Measurements from ENCODE around the gene RPSA.
A peak's percentile ranks its signal among the peaks of the same experiment; 100 is the strongest.

RPSA gene

GRCh38 chr3:39435006-39435748 lies 28.7 kb downstream of the RPSA start:
- DNase-seq (ENCODE audit: insufficient read length, low spot score) = no peak
- FAIRE-seq = no peak
- TF ChIP-seq POLR2AphosphoS5 (IDR thresholded peaks at IDR 0.05; ENCODE audit: low read depth, low read length) (no peak), POLR2A (IDR thresholded peaks at IDR 0.05; ENCODE audit: low read depth, low read length) (no peak), POU2F2 (IDR thresholded peaks at IDR 0.05; ENCODE audit: low read depth, low read length) (no peak), SPI1 (IDR thresholded peaks at IDR 0.05; ENCODE audit: low read depth, low read length) (no peak), PAX5 (IDR thresholded peaks at IDR 0.05; ENCODE audit: insufficient read depth, low read length, severe bottlenecking) (no peak), TAF1 (IDR thresholded peaks at IDR 0.05; ENCODE audit: low read depth, low read length) (no peak)

- DNase-seq (ENCODE audit: insufficient read length, low spot score) = no peak
- no peak for FAIRE-seq
Measured at GRCh38 chr3:39438880-39439279, 32.4 kb downstream of the RPSA start.

DNA sequence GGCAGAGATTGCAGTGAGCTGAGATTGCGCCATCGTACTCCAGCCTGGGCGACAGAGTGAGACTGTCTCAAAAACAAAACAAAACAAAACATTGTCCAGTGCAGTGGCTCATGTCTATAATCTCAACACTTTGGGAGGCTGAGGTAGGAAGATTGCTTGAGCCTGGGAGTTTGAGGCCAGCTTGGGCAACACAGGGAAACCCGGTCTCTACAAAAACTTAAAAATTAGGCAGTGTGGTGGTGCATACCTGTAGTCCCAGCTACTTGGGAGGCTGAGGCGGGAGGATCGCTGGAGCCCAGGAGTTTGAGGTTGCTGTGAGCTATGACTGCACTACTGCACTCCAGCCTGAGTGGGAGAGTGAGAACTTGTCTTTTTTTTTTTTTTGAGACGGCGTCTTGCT lies 33.8 kb downstream of the RPSA start:
- no peak for DNase-seq (ENCODE audit: insufficient read length, low spot score)
- TF ChIP-seq SPI1 (IDR thresholded peaks at IDR 0.05; ENCODE audit: low read depth, low read length) (no peak), POLR2A (IDR thresholded peaks at IDR 0.05; ENCODE audit: low read depth, low read length) (no peak), POLR2AphosphoS5 (IDR thresholded peaks at IDR 0.05; ENCODE audit: low read depth, low read length) (no peak), PAX5 (IDR thresholded peaks at IDR 0.05; ENCODE audit: insufficient read depth, low read length, severe bottlenecking) (no peak), POU2F2 (IDR thresholded peaks at IDR 0.05; ENCODE audit: low read depth, low read length) (no peak)
- no peak for FAIRE-seq

More at GRCh38 chr3:39438880-39439279, 32.4 kb downstream of the RPSA start:
- TF ChIP-seq TAF1 (IDR thresholded peaks at IDR 0.05; ENCODE audit: low read depth, low read length) = no peak
- TF ChIP-seq SPI1 (IDR thresholded peaks at IDR 0.05; ENCODE audit: low read depth, low read length) = no peak
- no peak for TF ChIP-seq PAX5 (IDR thresholded peaks at IDR 0.05; ENCODE audit: insufficient read depth, low read length, severe bottlenecking)
- no peak for TF ChIP-seq POLR2AphosphoS5 (IDR thresholded peaks at IDR 0.05; ENCODE audit: low read depth, low read length)
- TF ChIP-seq POLR2A (IDR thresholded peaks at IDR 0.05; ENCODE audit: low read depth, low read length) = no peak
- TF ChIP-seq POU2F2 (IDR thresholded peaks at IDR 0.05; ENCODE audit: low read depth, low read length) = no peak

DNA sequence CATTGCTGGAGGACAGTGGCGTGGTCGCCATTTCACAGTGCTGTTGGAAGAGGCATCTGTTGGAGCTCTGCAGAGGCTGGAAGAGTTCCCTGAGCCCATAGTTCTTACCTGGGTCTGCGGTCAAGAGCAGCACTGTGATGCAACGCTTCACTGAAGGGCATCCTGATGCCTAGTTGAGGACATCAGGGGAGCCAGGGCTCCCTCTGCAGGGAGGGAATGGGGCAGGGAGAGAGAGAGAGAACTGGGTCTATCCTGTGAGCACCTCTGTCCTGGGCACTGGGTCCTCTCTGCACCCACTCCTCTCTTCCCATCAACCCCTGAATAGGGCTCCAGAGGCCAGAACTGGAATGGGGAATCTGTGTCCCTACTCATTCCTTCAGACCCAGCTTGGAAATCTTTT lies 37.0 kb downstream of the RPSA start:
- DNase-seq (ENCODE audit: insufficient read length, low spot score) (no peak), FAIRE-seq (no peak)
- TF ChIP-seq POLR2A (IDR thresholded peaks at IDR 0.05; ENCODE audit: low read depth, low read length) (no peak), POLR2AphosphoS5 (IDR thresholded peaks at IDR 0.05; ENCODE audit: low read depth, low read length) (no peak), SPI1 (IDR thresholded peaks at IDR 0.05; ENCODE audit: low read depth, low read length) (no peak), TAF1 (IDR thresholded peaks at IDR 0.05; ENCODE audit: low read depth, low read length) (no peak), POU2F2 (IDR thresholded peaks at IDR 0.05; ENCODE audit: low read depth, low read length) (no peak), PAX5 (IDR thresholded peaks at IDR 0.05; ENCODE audit: insufficient read depth, low read length, severe bottlenecking) (no peak)

DNA sequence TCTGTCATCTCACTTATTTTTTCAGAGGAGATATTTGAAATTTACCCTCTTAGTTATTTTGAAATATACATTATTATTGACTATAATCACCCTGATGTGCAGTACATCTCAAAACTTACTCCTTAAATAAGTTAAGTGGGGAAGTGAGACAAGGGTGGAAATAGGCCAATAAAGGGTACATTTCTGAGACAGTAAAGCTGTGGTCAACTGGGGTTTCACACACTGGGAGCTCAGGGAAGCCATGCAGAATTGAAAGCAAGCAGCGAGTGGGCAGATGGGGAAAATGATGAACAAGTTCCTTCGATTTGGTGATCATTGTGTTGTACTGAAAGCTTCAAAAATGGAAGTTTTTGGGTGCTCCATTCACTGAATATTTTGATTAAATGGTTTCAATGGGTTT lies 39.4 kb downstream of the RPSA start:
- FAIRE-seq (no peak), DNase-seq (ENCODE audit: insufficient read length, low spot score) (no peak)
- TF ChIP-seq POLR2AphosphoS5 (IDR thresholded peaks at IDR 0.05; ENCODE audit: low read depth, low read length) = no peak
- no peak for TF ChIP-seq POLR2A (IDR thresholded peaks at IDR 0.05; ENCODE audit: low read depth, low read length)
- TF ChIP-seq POU2F2 (IDR thresholded peaks at IDR 0.05; ENCODE audit: low read depth, low read length) = no peak
- TF ChIP-seq PAX5 (IDR thresholded peaks at IDR 0.05; ENCODE audit: insufficient read depth, low read length, severe bottlenecking) = no peak
- TF ChIP-seq SPI1 (IDR thresholded peaks at IDR 0.05; ENCODE audit: low read depth, low read length) = no peak
- no peak for TF ChIP-seq TAF1 (IDR thresholded peaks at IDR 0.05; ENCODE audit: low read depth, low read length)

GRCh38 chr3:39446444-39446843 lies 39.9 kb downstream of the RPSA start:
- no peak for FAIRE-seq
- TF ChIP-seq POU2F2 (IDR thresholded peaks at IDR 0.05; ENCODE audit: low read depth, low read length) (no peak), TAF1 (IDR thresholded peaks at IDR 0.05; ENCODE audit: low read depth, low read length) (no peak), POLR2AphosphoS5 (IDR thresholded peaks at IDR 0.05; ENCODE audit: low read depth, low read length) (no peak), POLR2A (IDR thresholded peaks at IDR 0.05; ENCODE audit: low read depth, low read length) (no peak), SPI1 (IDR thresholded peaks at IDR 0.05; ENCODE audit: low read depth, low read length) (no peak), PAX5 (IDR thresholded peaks at IDR 0.05; ENCODE audit: insufficient read depth, low read length, severe bottlenecking) (no peak)
- no peak for DNase-seq (ENCODE audit: insufficient read length, low spot score)

DNA sequence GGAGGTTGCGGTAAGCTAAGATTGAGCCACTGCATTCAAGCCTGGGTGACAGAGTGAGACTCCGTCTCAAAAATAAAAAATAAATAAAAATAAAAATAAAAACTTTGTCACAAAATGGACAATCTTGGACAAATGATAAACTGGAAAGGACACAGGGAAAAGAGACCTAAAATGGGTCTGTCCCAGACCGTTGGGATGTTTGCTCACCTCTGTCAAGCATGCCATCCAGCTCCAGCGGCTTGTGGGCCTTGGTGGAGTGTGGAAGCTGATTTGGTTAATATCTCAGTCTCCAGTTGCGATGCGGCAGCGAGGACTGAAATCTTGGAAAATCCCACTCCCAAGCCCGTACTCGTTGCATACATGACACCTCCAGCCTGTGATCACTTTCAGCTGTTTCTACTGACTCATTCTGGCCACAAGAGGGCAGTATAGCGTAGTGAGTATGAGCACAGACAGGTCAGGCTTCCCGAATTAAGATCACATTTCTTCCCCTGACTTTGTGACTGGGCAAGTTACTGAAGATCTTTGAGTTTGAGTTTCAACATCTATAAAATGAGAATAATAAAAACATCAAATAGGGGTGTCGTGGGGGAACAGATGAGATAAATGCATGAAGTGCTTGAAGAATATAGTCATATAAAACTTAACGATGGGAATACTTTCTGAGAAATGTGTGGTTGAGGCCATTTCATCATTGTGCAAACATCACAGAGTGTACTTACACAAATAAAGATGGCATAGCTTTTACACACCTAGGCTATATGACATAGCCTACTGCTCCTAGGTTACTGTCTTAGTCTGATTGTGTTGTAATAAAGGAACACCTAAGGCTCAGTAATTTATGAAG lies 41.3 kb downstream of the RPSA start:
- peak; percentile 98 for FAIRE-seq
- peak; percentile 48 for DNase-seq (ENCODE audit: insufficient read length, low spot score)
- no peak for TF ChIP-seq PAX5 (IDR thresholded peaks at IDR 0.05; ENCODE audit: insufficient read depth, low read length, severe bottlenecking)
- TF ChIP-seq POU2F2 (IDR thresholded peaks at IDR 0.05; ENCODE audit: low read depth, low read length) = no peak
- no peak for TF ChIP-seq POLR2AphosphoS5 (IDR thresholded peaks at IDR 0.05; ENCODE audit: low read depth, low read length)

- TF ChIP-seq PAX5 (IDR thresholded peaks at IDR 0.05; ENCODE audit: insufficient read depth, low read length, severe bottlenecking) = no peak
- TF ChIP-seq POLR2A (IDR thresholded peaks at IDR 0.05; ENCODE audit: low read depth, low read length) = no peak
- no peak for TF ChIP-seq TAF1 (IDR thresholded peaks at IDR 0.05; ENCODE audit: low read depth, low read length)
- no peak for TF ChIP-seq POU2F2 (IDR thresholded peaks at IDR 0.05; ENCODE audit: low read depth, low read length)
- no peak for TF ChIP-seq SPI1 (IDR thresholded peaks at IDR 0.05; ENCODE audit: low read depth, low read length)
- TF ChIP-seq POLR2AphosphoS5 (IDR thresholded peaks at IDR 0.05; ENCODE audit: low read depth, low read length) = no peak
- FAIRE-seq = no peak
- DNase-seq (ENCODE audit: insufficient read length, low spot score) = no peak
Measured at GRCh38 chr3:39448506-39449233, 42.1 kb downstream of the RPSA start.

DNA sequence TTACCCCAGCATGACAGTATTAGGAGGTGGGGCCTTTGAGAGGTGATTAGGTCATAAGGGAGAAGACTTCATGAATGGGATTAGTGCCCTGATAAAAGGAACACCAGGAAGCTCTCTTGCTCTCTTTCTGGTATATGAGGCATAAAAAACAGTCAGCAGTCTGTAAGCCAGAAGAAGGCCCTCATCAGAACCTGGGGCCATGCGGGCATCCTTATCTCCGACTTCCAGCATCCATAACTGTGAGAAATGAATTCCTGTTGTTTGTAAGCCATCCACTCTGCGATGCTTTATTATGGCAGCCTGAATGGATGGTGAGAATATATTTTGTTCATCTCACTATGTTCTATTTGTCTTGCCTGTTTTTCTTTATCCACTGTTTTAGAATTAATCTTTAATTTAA lies 43.3 kb downstream of the RPSA start:
- DNase-seq (ENCODE audit: insufficient read length, low spot score) (no peak), FAIRE-seq (no peak)
- TF ChIP-seq SPI1 (IDR thresholded peaks at IDR 0.05; ENCODE audit: low read depth, low read length) = no peak
- no peak for TF ChIP-seq TAF1 (IDR thresholded peaks at IDR 0.05; ENCODE audit: low read depth, low read length)
- TF ChIP-seq POU2F2 (IDR thresholded peaks at IDR 0.05; ENCODE audit: low read depth, low read length) = no peak
- no peak for TF ChIP-seq PAX5 (IDR thresholded peaks at IDR 0.05; ENCODE audit: insufficient read depth, low read length, severe bottlenecking)
- TF ChIP-seq POLR2AphosphoS5 (IDR thresholded peaks at IDR 0.05; ENCODE audit: low read depth, low read length) = no peak
- no peak for TF ChIP-seq POLR2A (IDR thresholded peaks at IDR 0.05; ENCODE audit: low read depth, low read length)
